H1 (cell line): ENCODE results near the gene BCL2L11. TPM values are rescaled to one million over a fixed set of nuclear protein-coding genes. Genes with fewer than 3 reads are reported as not detected.
A peak's percentile ranks its signal among the peaks of the same experiment; 100 is the strongest.

Source experiments
- CTCF ChIA-PET: fragments of 300-600 bp; sonication (Branson Sonifier 250); formaldehyde crosslinking; loops from one replicate; lab custom pipeline; 2021; ENCODE audit not compliant: partially characterized antibody; lab: Charles Lee
- POLR2A ChIA-PET: fragments of 300-600 bp; sonication (Branson Sonifier 250); formaldehyde crosslinking; loops from one replicate; lab custom pipeline; 2021; ENCODE audit warnings: inconsistent platforms; ENCODE audit not compliant: partially characterized antibody; lab: Charles Lee
- DNase-seq, 2 experiments: peaks; one replicate each; pipeline versions ENCODE4 v3.0.0 to v3.0.0-alpha.2; 2010 to 2022; ENCODE audit warnings: low spot score in 2 of 2, low read depth in 1 of 2, mixed read lengths in 1 of 2
- FAIRE-seq: peaks from 2 replicates; lab custom pipeline; 2011; peaks lifted over from hg19 to GRCh38; lab: Jason Lieb, UNC
- H2AFZ ChIP-seq: 2 replicates; pipeline ENCODE4 v1.8.1; 2012; ENCODE audit warnings: low read length, inconsistent platforms
- H2AK5ac ChIP-seq: 2 replicates; pipeline ENCODE4 v1.6.1; 2013; ENCODE audit warnings: low read depth, low read length
- H2BK120ac ChIP-seq: replicated peaks from 2 replicates; pipeline ENCODE3; 2013; ENCODE audit warnings: low read depth, low read length, inconsistent platforms
- H2BK12ac ChIP-seq: 2 replicates; pipeline ENCODE4 v1.6.1; 2013; ENCODE audit warnings: low read depth, low read length
- H2BK15ac ChIP-seq: 2 replicates; pipeline ENCODE4 v1.6.1; 2013; ENCODE audit warnings: low read length
- H2BK20ac ChIP-seq: 2 replicates; pipeline ENCODE4 v1.6.1; 2013; ENCODE audit warnings: low read length
- H2BK5ac ChIP-seq: 2 replicates; pipeline ENCODE4 v1.6.1; 2013; ENCODE audit warnings: low read depth, low read length
- H3K14ac ChIP-seq: 2 replicates; pipeline ENCODE4 v1.6.1; 2013; ENCODE audit warnings: inconsistent platforms; ENCODE audit not compliant: insufficient read length
- H3K18ac ChIP-seq: 2 replicates; pipeline ENCODE4 v1.6.1; 2013; ENCODE audit warnings: low read length; ENCODE audit errors: extremely low read depth
- H3K23ac ChIP-seq: 2 replicates; pipeline ENCODE4 v1.6.1; 2013; ENCODE audit warnings: inconsistent platforms; ENCODE audit not compliant: insufficient read length
- H3K23me2 ChIP-seq: 2 replicates; pipeline ENCODE4 v1.6.1; 2013; ENCODE audit warnings: low read depth, low read length
- H3K27ac ChIP-seq: 2 replicates; pipeline ENCODE4 v1.6.1; 2011; ENCODE audit warnings: low read depth, low read length, inconsistent platforms
- H3K27me3 ChIP-seq, 4 experiments: replicated peaks in 1 of 4; 1 replicate in 1 of 4; 2 replicates in 3 of 4; pipeline versions ENCODE4 v1.6.1 to v1.8.1; 2011 to 2013; ENCODE audit warnings: low read length in 3 of 4, mild to moderate bottlenecking in 3 of 4, inconsistent platforms in 2 of 4, mixed read lengths in 2 of 4, moderate library complexity in 1 of 4; ENCODE audit not compliant: control insufficient read depth in 3 of 4, insufficient read depth in 3 of 4; ENCODE audit errors: extremely low read depth in 1 of 4
- H3K36me3 ChIP-seq, 4 experiments: 2 replicates each; pipeline versions ENCODE4 v1.6.1 to v1.8.1; 2011 to 2013; ENCODE audit warnings: mild to moderate bottlenecking in 4 of 4, low read length in 3 of 4, moderate library complexity in 2 of 4, control low read depth in 1 of 4, inconsistent platforms in 1 of 4; ENCODE audit not compliant: insufficient read depth in 4 of 4, control insufficient read depth in 2 of 4
- H3K4ac ChIP-seq: replicated peaks from 2 replicates; pipeline ENCODE3; 2013; ENCODE audit warnings: low read length, low read depth, mixed read lengths, inconsistent platforms; ENCODE audit not compliant: insufficient read length
- H3K4me1 ChIP-seq, 4 experiments: replicated peaks in 1 of 4; 1 replicate in 1 of 4; 2 replicates in 3 of 4; pipeline versions ENCODE4 v1.6.1 to v1.8.1; 2011 to 2013; ENCODE audit warnings: low read length in 3 of 4, inconsistent platforms in 2 of 4, mixed read lengths in 1 of 4; ENCODE audit not compliant: insufficient read depth in 4 of 4, control insufficient read depth in 3 of 4
- H3K4me2 ChIP-seq, 2 experiments: 2 replicates each; pipeline versions ENCODE4 v1.6.1 to v1.8.1; 2011 to 2013; ENCODE audit warnings: low read depth in 2 of 2, low read length in 2 of 2, control low read depth in 1 of 2, inconsistent platforms in 1 of 2, mild to moderate bottlenecking in 1 of 2; ENCODE audit not compliant: insufficient read depth in 1 of 2
- H3K4me3 ChIP-seq, 4 experiments: fragments of 200-600, 300-600 bp in 1 of 4; sonication (generic), shearing (Covaris generic), sonication (Bioruptor Twin) in 1 of 4; 2 replicates each; pipeline versions ENCODE4 v1.5.1 to v1.8.1; 2011 to 2016; ENCODE audit warnings: low read length in 4 of 4, low read depth in 3 of 4, control low read depth in 2 of 4, inconsistent platforms in 2 of 4, mild to moderate bottlenecking in 2 of 4, mixed read lengths in 1 of 4, moderate library complexity in 1 of 4; ENCODE audit not compliant: insufficient read depth in 2 of 4; ENCODE audit errors: extremely low read depth in 1 of 4
- H3K56ac ChIP-seq: replicated peaks from 2 replicates; pipeline ENCODE3; 2013; ENCODE audit warnings: low read depth, mild to moderate bottlenecking, mixed read lengths, low read length, inconsistent platforms; ENCODE audit not compliant: insufficient read length
- H3K79me1 ChIP-seq: 2 replicates; pipeline ENCODE4 v1.6.1; 2013; ENCODE audit warnings: low read depth, low read length, control low read depth
- H3K79me2 ChIP-seq, 2 experiments: 2 replicates each; pipeline versions ENCODE4 v1.6.1 to v1.8.1; 2012 to 2013; ENCODE audit warnings: low read length in 2 of 2, mild to moderate bottlenecking in 2 of 2, inconsistent platforms in 1 of 2; ENCODE audit not compliant: insufficient read depth in 2 of 2, control insufficient read depth in 1 of 2
- H3K9ac ChIP-seq, 4 experiments: replicated peaks in 1 of 4; 1 replicate in 1 of 4; 2 replicates in 3 of 4; pipeline versions ENCODE4 v1.6.1 to v1.8.1; 2011 to 2013; ENCODE audit warnings: low read depth in 3 of 4, low read length in 3 of 4, control low read depth in 2 of 4, mild to moderate bottlenecking in 2 of 4, moderate library complexity in 2 of 4, inconsistent platforms in 1 of 4; ENCODE audit errors: extremely low read depth in 1 of 4
- H3K9me3 ChIP-seq, 2 experiments: 2 replicates each; pipeline versions ENCODE4 v1.6.1 to v1.8.1; 2012 to 2013; ENCODE audit warnings: mild to moderate bottlenecking in 2 of 2, moderate library complexity in 2 of 2, control low read depth in 1 of 2, inconsistent platforms in 1 of 2, low read depth in 1 of 2, low read length in 1 of 2, mixed read lengths in 1 of 2; ENCODE audit not compliant: insufficient read depth in 2 of 2
- H4K20me1 ChIP-seq, 2 experiments: replicated peaks in 1 of 2; 2 replicates each; pipeline versions ENCODE3 to v1.8.1; 2011 to 2013; ENCODE audit warnings: inconsistent platforms in 2 of 2, low read length in 2 of 2, mild to moderate bottlenecking in 1 of 2; ENCODE audit not compliant: insufficient read depth in 2 of 2, control insufficient read depth in 1 of 2
- H4K5ac ChIP-seq: 2 replicates; pipeline ENCODE4 v1.6.1; 2013; ENCODE audit warnings: low read length, low read depth, mixed read lengths, inconsistent platforms; ENCODE audit not compliant: insufficient read length
- H4K8ac ChIP-seq: 2 replicates; pipeline ENCODE4 v1.8.0; 2013; ENCODE audit warnings: mild to moderate bottlenecking, moderate library complexity, low read length, inconsistent platforms; ENCODE audit not compliant: insufficient read depth; ENCODE audit errors: extremely low read depth
- H4K91ac ChIP-seq: replicated peaks from 2 replicates; pipeline ENCODE3; 2013; ENCODE audit warnings: low read length, mixed read lengths, inconsistent platforms; ENCODE audit not compliant: insufficient read length
- BRCA1 ChIP-seq: IDR thresholded peaks from 2 replicates; pipeline ENCODE4 v1.6.1; 2012; ENCODE audit warnings: low read depth, low read length, improper control_type of control experiment
- CREB1 ChIP-seq: IDR thresholded peaks from 2 replicates; pipeline ENCODE4 v1.6.1; 2012; ENCODE audit warnings: inconsistent platforms
- EGR1 ChIP-seq: IDR thresholded peaks from 2 replicates; pipeline ENCODE4 v1.6.1; 2011; ENCODE audit warnings: low read depth, low read length, borderline replicate concordance
- GABPA ChIP-seq: IDR thresholded peaks from 2 replicates; pipeline ENCODE4 v1.6.1; 2011; ENCODE audit warnings: mild to moderate bottlenecking, low read length, moderate library complexity, borderline replicate concordance; ENCODE audit not compliant: insufficient read depth
- JUN ChIP-seq: IDR thresholded peaks from 2 replicates; pipeline ENCODE4 v1.6.1; 2011; ENCODE audit warnings: low read depth, mild to moderate bottlenecking, improper control_type of control experiment, low read length
- POLR2AphosphoS5 ChIP-seq: IDR thresholded peaks from 2 replicates; pipeline ENCODE4 v1.6.1; 2011; ENCODE audit warnings: low read depth, low read length
- RAD21 ChIP-seq, 2 experiments: IDR thresholded peaks in 1 of 2; conservative IDR thresholded peaks in 1 of 2; 2 replicates each; pipeline ENCODE4 v1.6.1; 2011; ENCODE audit warnings: low read depth in 2 of 2, low read length in 2 of 2, improper control_type of control experiment in 1 of 2, inconsistent platforms in 1 of 2, mild to moderate bottlenecking in 1 of 2, moderate library complexity in 1 of 2
- RBBP5 ChIP-seq: IDR thresholded peaks from 2 replicates; pipeline ENCODE4 v1.7.1; 2012; ENCODE audit warnings: low read depth, mild to moderate bottlenecking, inconsistent platforms, low read length, moderate library complexity, borderline replicate concordance
- RNF2 ChIP-seq: fragments of 200-900, 300-1000 bp; sonication (generic); IDR thresholded peaks from 2 replicates; pipeline ENCODE4 v1.7.1; 2016; ENCODE audit warnings: borderline replicate concordance, low read depth, mild to moderate bottlenecking, antibody characterized with exemption, low read length; ENCODE audit not compliant: poor library complexity, severe bottlenecking; ENCODE audit errors: missing control alignments
- SP4 ChIP-seq: IDR thresholded peaks from 2 replicates; pipeline ENCODE4 v1.6.1; 2012; ENCODE audit warnings: low read length, inconsistent platforms
- SUZ12 ChIP-seq: fragments of 200-600 bp; sonication (generic); IDR thresholded peaks from 2 replicates; pipeline ENCODE4 v1.6.1; 2012; ENCODE audit warnings: mild to moderate bottlenecking, inconsistent platforms, low read length, moderate library complexity, mixed read lengths
- TAF7 ChIP-seq: optimal IDR thresholded peaks from 2 replicates; pipeline ENCODE3; 2011; ENCODE audit warnings: low read depth, mild to moderate bottlenecking, inconsistent platforms, low read length, moderate library complexity, borderline replicate concordance
- WGBS, 2 experiments: shearing (Covaris generic) in 1 of 2; methylation state at CpG; one replicate each; pipeline versions ENCODE4 v1.1.6 to v1.1.7; 2013 to 2015; ENCODE audit warnings: low lambda C conversion rate in 2 of 2, mixed read lengths in 2 of 2, inconsistent platforms in 1 of 2, low coverage in 1 of 2, missing lambda C conversion rate in 1 of 2; ENCODE audit not compliant: insufficient replicate concordance in 2 of 2, insufficient coverage in 1 of 2, insufficient read length in 1 of 2; ENCODE audit errors: extremely low coverage in 1 of 2, missing lambda C conversion rate in 1 of 2; 5-methylcytosine and 5-hydroxymethylcytosine counted together
- polyA plus RNA-seq, 7 experiments: library from polyadenylated mRNA; depleted of rRNA in 3 of 7; stranded (reverse) in 5 of 7; unstranded in 2 of 7; fragments of >200 nt in 5 of 7; fragments of 200-250 nt in 2 of 7; gene quantifications; 1 replicate in 5 of 7; 2 replicates in 1 of 7; 4 replicates in 1 of 7; pipeline versions ENCODE4 v1.2.1 to v1.2.3, GENCODE V29; 2011 to 2013; ENCODE audit warnings: missing spikeins in 2 of 7, mixed read lengths in 2 of 7
- total RNA-seq: library from RNA; stranded (reverse); fragmentation: NEBNext Ultra II Directional; extraction: Animal tissue kit (Norgen Biotek cat#: 25700); gene quantifications from 2 replicates; pipeline ENCODE4 v1.2.1, GENCODE V29; 2021
- TF ChIP-seq, protein P1 (sequence below): IDR thresholded peaks from 2 replicates; pipeline ENCODE4 v1.6.1; 2011; ENCODE audit warnings: low read depth, mild to moderate bottlenecking, low read length; ENCODE audit not compliant: insufficient read depth

The BCL2L11 gene
- total and polyA plus RNA-seq, 2 of the 8 experiments (the other 6 are each of a cell fraction or from before 2014, with no cell fraction given) = 7.5 to 22.9 TPM

DNA sequence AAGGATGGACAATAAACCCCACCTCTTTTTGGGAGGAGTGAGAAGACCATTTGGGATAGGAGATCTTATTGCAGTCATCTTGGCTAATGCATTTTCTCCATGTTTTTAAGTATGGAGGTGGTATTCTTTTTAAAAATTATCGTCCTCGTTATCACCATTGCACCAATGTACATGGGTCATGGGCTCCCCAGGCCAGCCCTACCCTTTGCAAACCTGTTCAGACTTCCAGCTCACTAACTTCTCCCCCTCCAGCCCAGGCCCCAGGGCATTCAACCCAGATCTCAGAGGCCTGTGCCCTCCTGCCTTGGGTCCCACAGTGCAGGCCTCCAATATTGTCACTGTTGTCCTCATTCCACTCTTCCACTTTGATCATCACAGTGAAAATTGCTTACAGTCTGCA is 68.4 kb downstream of the BCL2L11 start:
- POLR2A ChIA-PET = no interaction called here

More for the DNA sequence above, 68.4 kb downstream of the BCL2L11 start:
- Histone ChIP-seq H3K14ac (no peak overlapping the region), H2BK120ac (no peak overlapping the region), H3K27ac (no peak overlapping the region), H3K9me3 (no peaks in the 10 kb centered on the region), H3K36me3 (no peaks in the 10 kb centered on the region), H2BK12ac (no peak overlapping the region), H3K23me2 (no peaks in the 10 kb centered on the region), H3K56ac (no peak overlapping the region), H4K8ac (no peak overlapping the region), H3K79me1 (no peaks in the 10 kb centered on the region), H3K4me2 (no peak overlapping the region), H3K27me3 (no peaks in the 10 kb centered on the region), H2BK15ac (no peak overlapping the region), H3K4ac (no peak overlapping the region), H3K18ac (no peak overlapping the region), H4K20me1 (no peaks in the 10 kb centered on the region), H4K91ac (no peak overlapping the region), H3K9ac (no peak overlapping the region), H3K23ac (no peak overlapping the region), H3K79me2 (no peaks in the 10 kb centered on the region), H2BK20ac (no peak overlapping the region), H3K4me3 (no peak overlapping the region), H2BK5ac (no peak overlapping the region), H4K5ac (no peak overlapping the region), H2AK5ac (no peak overlapping the region), H3K4me1 (no peaks in the 10 kb centered on the region; a peak in 1 of 7 replicates), H2AFZ (no peak overlapping the region)
- DNase-seq = peak in 1 of 2 experiments; percentile 17
- FAIRE-seq = no peak
- TF ChIP-seq RBBP5 (no peak), GABPA (no peak), RNF2 (no peak), CREB1 (no peak), EGR1 (no peak), TAF7 (no peak), SP4 (no peak), RAD21 (IDR thresholded peaks at IDR 0.05 in 1 of 2, conservative IDR thresholded peaks at IDR 0.05 in 1 of 2; ENCODE audit: low read depth in 2 of 2, low read length in 2 of 2) (no peak), POLR2AphosphoS5 (no peak), JUN (no peak), BRCA1 (no peak), SUZ12 (no peak)
- TF ChIP-seq, protein P1, sequence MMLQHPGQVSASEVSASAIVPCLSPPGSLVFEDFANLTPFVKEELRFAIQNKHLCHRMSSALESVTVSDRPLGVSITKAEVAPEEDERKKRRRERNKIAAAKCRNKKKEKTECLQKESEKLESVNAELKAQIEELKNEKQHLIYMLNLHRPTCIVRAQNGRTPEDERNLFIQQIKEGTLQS = no peak
- WGBS, 2 experiments = 83% methylated on average over 2 of the region's 2 CpGs; no CpG with 5 or more reads in 1 of the 2 experiments
- CTCF ChIA-PET = interaction anchor here (1.5 to 4.3 kb wide), 3 partner anchors 9 to 12 kb away, joined by 3 to 28 read pairs (median 10); no protein-coding TSS in a partner anchor
